H1 (cell line): ENCODE results near the gene ZNF382. TPM values are rescaled to one million over a fixed set of nuclear protein-coding genes. Genes with fewer than 3 reads are reported as not detected.

Experiments
- CTCF ChIA-PET: fragments of 300-600 bp; sonication (Branson Sonifier 250); formaldehyde crosslinking; loops from one replicate; lab custom pipeline; 2021; ENCODE audit not compliant: partially characterized antibody; lab: Charles Lee
- POLR2A ChIA-PET: fragments of 300-600 bp; sonication (Branson Sonifier 250); formaldehyde crosslinking; loops from one replicate; lab custom pipeline; 2021; ENCODE audit warnings: inconsistent platforms; ENCODE audit not compliant: partially characterized antibody; lab: Charles Lee
- DNase-seq, 2 experiments: peaks; one replicate each; pipeline versions ENCODE4 v3.0.0 to v3.0.0-alpha.2; 2010 to 2022; ENCODE audit warnings: low spot score in 2 of 2, low read depth in 1 of 2, mixed read lengths in 1 of 2
- FAIRE-seq: peaks from 2 replicates; lab custom pipeline; 2011; peaks lifted over from hg19 to GRCh38; lab: Jason Lieb, UNC
- H2AFZ ChIP-seq: 2 replicates; pipeline ENCODE4 v1.8.1; 2012; ENCODE audit warnings: low read length, inconsistent platforms
- H2AK5ac ChIP-seq: 2 replicates; pipeline ENCODE4 v1.6.1; 2013; ENCODE audit warnings: low read depth, low read length
- H2BK120ac ChIP-seq: replicated peaks from 2 replicates; pipeline ENCODE3; 2013; ENCODE audit warnings: low read depth, low read length, inconsistent platforms
- H2BK12ac ChIP-seq: 2 replicates; pipeline ENCODE4 v1.6.1; 2013; ENCODE audit warnings: low read depth, low read length
- H2BK15ac ChIP-seq: 2 replicates; pipeline ENCODE4 v1.6.1; 2013; ENCODE audit warnings: low read length
- H2BK20ac ChIP-seq: 2 replicates; pipeline ENCODE4 v1.6.1; 2013; ENCODE audit warnings: low read length
- H2BK5ac ChIP-seq: 2 replicates; pipeline ENCODE4 v1.6.1; 2013; ENCODE audit warnings: low read depth, low read length
- H3K14ac ChIP-seq: 2 replicates; pipeline ENCODE4 v1.6.1; 2013; ENCODE audit warnings: inconsistent platforms; ENCODE audit not compliant: insufficient read length
- H3K18ac ChIP-seq: 2 replicates; pipeline ENCODE4 v1.6.1; 2013; ENCODE audit warnings: low read length; ENCODE audit errors: extremely low read depth
- H3K23ac ChIP-seq: 2 replicates; pipeline ENCODE4 v1.6.1; 2013; ENCODE audit warnings: inconsistent platforms; ENCODE audit not compliant: insufficient read length
- H3K23me2 ChIP-seq: 2 replicates; pipeline ENCODE4 v1.6.1; 2013; ENCODE audit warnings: low read depth, low read length
- H3K27ac ChIP-seq: 2 replicates; pipeline ENCODE4 v1.6.1; 2011; ENCODE audit warnings: low read depth, low read length, inconsistent platforms
- H3K27me3 ChIP-seq, 4 experiments: replicated peaks in 1 of 4; 1 replicate in 1 of 4; 2 replicates in 3 of 4; pipeline versions ENCODE4 v1.6.1 to v1.8.1; 2011 to 2013; ENCODE audit warnings: low read length in 3 of 4, mild to moderate bottlenecking in 3 of 4, inconsistent platforms in 2 of 4, mixed read lengths in 2 of 4, moderate library complexity in 1 of 4; ENCODE audit not compliant: control insufficient read depth in 3 of 4, insufficient read depth in 3 of 4; ENCODE audit errors: extremely low read depth in 1 of 4
- H3K36me3 ChIP-seq, 4 experiments: 2 replicates each; pipeline versions ENCODE4 v1.6.1 to v1.8.1; 2011 to 2013; ENCODE audit warnings: mild to moderate bottlenecking in 4 of 4, low read length in 3 of 4, moderate library complexity in 2 of 4, control low read depth in 1 of 4, inconsistent platforms in 1 of 4; ENCODE audit not compliant: insufficient read depth in 4 of 4, control insufficient read depth in 2 of 4
- H3K4ac ChIP-seq: replicated peaks from 2 replicates; pipeline ENCODE3; 2013; ENCODE audit warnings: low read length, low read depth, mixed read lengths, inconsistent platforms; ENCODE audit not compliant: insufficient read length
- H3K4me1 ChIP-seq, 4 experiments: replicated peaks in 1 of 4; 1 replicate in 1 of 4; 2 replicates in 3 of 4; pipeline versions ENCODE4 v1.6.1 to v1.8.1; 2011 to 2013; ENCODE audit warnings: low read length in 3 of 4, inconsistent platforms in 2 of 4, mixed read lengths in 1 of 4; ENCODE audit not compliant: insufficient read depth in 4 of 4, control insufficient read depth in 3 of 4
- H3K4me2 ChIP-seq, 2 experiments: 2 replicates each; pipeline versions ENCODE4 v1.6.1 to v1.8.1; 2011 to 2013; ENCODE audit warnings: low read depth in 2 of 2, low read length in 2 of 2, control low read depth in 1 of 2, inconsistent platforms in 1 of 2, mild to moderate bottlenecking in 1 of 2; ENCODE audit not compliant: insufficient read depth in 1 of 2
- H3K4me3 ChIP-seq, 4 experiments: fragments of 200-600, 300-600 bp in 1 of 4; sonication (generic), shearing (Covaris generic), sonication (Bioruptor Twin) in 1 of 4; 2 replicates each; pipeline versions ENCODE4 v1.5.1 to v1.8.1; 2011 to 2016; ENCODE audit warnings: low read length in 4 of 4, low read depth in 3 of 4, control low read depth in 2 of 4, inconsistent platforms in 2 of 4, mild to moderate bottlenecking in 2 of 4, mixed read lengths in 1 of 4, moderate library complexity in 1 of 4; ENCODE audit not compliant: insufficient read depth in 2 of 4; ENCODE audit errors: extremely low read depth in 1 of 4
- H3K56ac ChIP-seq: replicated peaks from 2 replicates; pipeline ENCODE3; 2013; ENCODE audit warnings: low read depth, mild to moderate bottlenecking, mixed read lengths, low read length, inconsistent platforms; ENCODE audit not compliant: insufficient read length
- H3K79me1 ChIP-seq: 2 replicates; pipeline ENCODE4 v1.6.1; 2013; ENCODE audit warnings: low read depth, low read length, control low read depth
- H3K79me2 ChIP-seq, 2 experiments: 2 replicates each; pipeline versions ENCODE4 v1.6.1 to v1.8.1; 2012 to 2013; ENCODE audit warnings: low read length in 2 of 2, mild to moderate bottlenecking in 2 of 2, inconsistent platforms in 1 of 2; ENCODE audit not compliant: insufficient read depth in 2 of 2, control insufficient read depth in 1 of 2
- H3K9ac ChIP-seq, 4 experiments: replicated peaks in 1 of 4; 1 replicate in 1 of 4; 2 replicates in 3 of 4; pipeline versions ENCODE4 v1.6.1 to v1.8.1; 2011 to 2013; ENCODE audit warnings: low read depth in 3 of 4, low read length in 3 of 4, control low read depth in 2 of 4, mild to moderate bottlenecking in 2 of 4, moderate library complexity in 2 of 4, inconsistent platforms in 1 of 4; ENCODE audit errors: extremely low read depth in 1 of 4
- H3K9me3 ChIP-seq, 2 experiments: 2 replicates each; pipeline versions ENCODE4 v1.6.1 to v1.8.1; 2012 to 2013; ENCODE audit warnings: mild to moderate bottlenecking in 2 of 2, moderate library complexity in 2 of 2, control low read depth in 1 of 2, inconsistent platforms in 1 of 2, low read depth in 1 of 2, low read length in 1 of 2, mixed read lengths in 1 of 2; ENCODE audit not compliant: insufficient read depth in 2 of 2
- H4K20me1 ChIP-seq, 2 experiments: replicated peaks in 1 of 2; 2 replicates each; pipeline versions ENCODE3 to v1.8.1; 2011 to 2013; ENCODE audit warnings: inconsistent platforms in 2 of 2, low read length in 2 of 2, mild to moderate bottlenecking in 1 of 2; ENCODE audit not compliant: insufficient read depth in 2 of 2, control insufficient read depth in 1 of 2
- H4K5ac ChIP-seq: 2 replicates; pipeline ENCODE4 v1.6.1; 2013; ENCODE audit warnings: low read length, low read depth, mixed read lengths, inconsistent platforms; ENCODE audit not compliant: insufficient read length
- H4K8ac ChIP-seq: 2 replicates; pipeline ENCODE4 v1.8.0; 2013; ENCODE audit warnings: mild to moderate bottlenecking, moderate library complexity, low read length, inconsistent platforms; ENCODE audit not compliant: insufficient read depth; ENCODE audit errors: extremely low read depth
- H4K91ac ChIP-seq: replicated peaks from 2 replicates; pipeline ENCODE3; 2013; ENCODE audit warnings: low read length, mixed read lengths, inconsistent platforms; ENCODE audit not compliant: insufficient read length
- CTBP2 ChIP-seq: IDR thresholded peaks from 2 replicates; pipeline ENCODE4 v1.7.0; 2011; ENCODE audit warnings: borderline replicate concordance, mild to moderate bottlenecking, moderate library complexity, mixed read lengths, low read length; ENCODE audit not compliant: insufficient read depth, insufficient read length
- FOSL1 ChIP-seq: IDR thresholded peaks from 2 replicates; pipeline ENCODE4 v1.6.1; 2011; ENCODE audit warnings: mild to moderate bottlenecking, low read depth, low read length, moderate library complexity; ENCODE audit not compliant: insufficient read depth
- GABPA ChIP-seq: IDR thresholded peaks from 2 replicates; pipeline ENCODE4 v1.6.1; 2011; ENCODE audit warnings: mild to moderate bottlenecking, low read length, moderate library complexity, borderline replicate concordance; ENCODE audit not compliant: insufficient read depth
- MAFK ChIP-seq: IDR thresholded peaks from 2 replicates; pipeline ENCODE4 v1.6.1; 2012; ENCODE audit warnings: low read depth, mild to moderate bottlenecking, improper control_type of control experiment, low read length
- POLR2AphosphoS5 ChIP-seq: IDR thresholded peaks from 2 replicates; pipeline ENCODE4 v1.6.1; 2011; ENCODE audit warnings: low read depth, low read length
- RBBP5 ChIP-seq: IDR thresholded peaks from 2 replicates; pipeline ENCODE4 v1.7.1; 2012; ENCODE audit warnings: low read depth, mild to moderate bottlenecking, inconsistent platforms, low read length, moderate library complexity, borderline replicate concordance
- RNF2 ChIP-seq: fragments of 200-900, 300-1000 bp; sonication (generic); IDR thresholded peaks from 2 replicates; pipeline ENCODE4 v1.7.1; 2016; ENCODE audit warnings: borderline replicate concordance, low read depth, mild to moderate bottlenecking, antibody characterized with exemption, low read length; ENCODE audit not compliant: poor library complexity, severe bottlenecking; ENCODE audit errors: missing control alignments
- SIX5 ChIP-seq: IDR thresholded peaks from 2 replicates; pipeline ENCODE4 v1.6.1; 2011; ENCODE audit warnings: mild to moderate bottlenecking, low read depth, low read length
- TCF12 ChIP-seq: IDR thresholded peaks from 2 replicates; pipeline ENCODE4 v1.6.1; 2011; ENCODE audit warnings: low read depth, mild to moderate bottlenecking, low read length
- polyA plus RNA-seq, 7 experiments: library from polyadenylated mRNA; depleted of rRNA in 3 of 7; stranded (reverse) in 5 of 7; unstranded in 2 of 7; fragments of >200 nt in 5 of 7; fragments of 200-250 nt in 2 of 7; gene quantifications; 1 replicate in 5 of 7; 2 replicates in 1 of 7; 4 replicates in 1 of 7; pipeline versions ENCODE4 v1.2.1 to v1.2.3, GENCODE V29; 2011 to 2013; ENCODE audit warnings: missing spikeins in 2 of 7, mixed read lengths in 2 of 7
- total RNA-seq: library from RNA; stranded (reverse); fragmentation: NEBNext Ultra II Directional; extraction: Animal tissue kit (Norgen Biotek cat#: 25700); gene quantifications from 2 replicates; pipeline ENCODE4 v1.2.1, GENCODE V29; 2021

The ZNF382 gene
- total and polyA plus RNA-seq, 2 of the 8 experiments (the other 6 are each of a cell fraction or from before 2014, with no cell fraction given): 1.9 to 6.3 TPM

DNA sequence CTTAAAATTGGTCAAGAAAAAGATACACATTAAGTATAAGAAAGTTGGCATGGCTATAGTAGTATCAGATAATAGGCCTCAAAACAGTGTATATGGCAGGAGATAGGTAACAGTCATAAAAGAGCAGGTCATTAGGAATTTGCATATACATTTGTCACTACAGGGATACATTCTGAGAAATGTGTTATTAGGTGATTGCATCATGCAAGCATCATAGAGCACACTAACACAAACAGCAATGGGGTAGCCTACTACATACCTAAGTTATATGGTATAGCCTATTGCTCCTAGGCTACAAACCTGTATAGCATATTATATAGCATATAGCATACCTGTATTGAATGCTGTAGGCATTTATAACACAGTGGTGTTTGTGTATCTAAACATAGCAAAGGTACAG is 25.9 kb upstream of the ZNF382 start:
- Histone ChIP-seq H3K79me1 (peaks cover 3% of the 10 kb centered on the region), H2AFZ (no peak overlapping the region), H3K27me3 (no peaks in the 10 kb centered on the region), H3K18ac (no peak overlapping the region), H3K79me2 (peaks cover 0 to 15% of the 10 kb centered on the region in 2 experiments; a peak in 2 of 4 replicates), H2BK20ac (no peak overlapping the region), H3K36me3 (peaks cover 2 to 36% (median 11%) of the 10 kb centered on the region in 4 experiments; a peak in 6 of 8 replicates), H2AK5ac (no peak overlapping the region), H2BK120ac (no peak overlapping the region), H2BK12ac (no peak overlapping the region), H3K14ac (no peak overlapping the region), H3K9me3 (no peaks in the 10 kb centered on the region), H3K4me2 (no peak overlapping the region), H2BK15ac (no peak overlapping the region), H4K5ac (no peak overlapping the region), H3K4me1 (no peaks in the 10 kb centered on the region; a peak in 1 of 7 replicates), H3K9ac (no peak overlapping the region), H3K23me2 (peaks cover 5% of the 10 kb centered on the region), H3K56ac (no peak overlapping the region), H4K20me1 (no peaks in the 10 kb centered on the region), H4K91ac (no peak overlapping the region), H3K23ac (no peak overlapping the region), H3K27ac (no peak overlapping the region), H4K8ac (no peak overlapping the region), H2BK5ac (no peak overlapping the region), H3K4me3 (no peak overlapping the region), H3K4ac (no peak overlapping the region)
- POLR2A ChIA-PET: no interaction called here
- no peak for TF ChIP-seq GABPA
- TF ChIP-seq SIX5: no peak
- no peak for TF ChIP-seq MAFK
- no peak for TF ChIP-seq FOSL1
- no peak for TF ChIP-seq RBBP5
- no peak for TF ChIP-seq CTBP2
- no peak for TF ChIP-seq POLR2AphosphoS5
- no peak for TF ChIP-seq TCF12
- no peak for TF ChIP-seq RNF2
- no peak for DNase-seq
- CTCF ChIA-PET: interaction anchor here (0.6 kb wide), 1 partner anchor 50 kb away, joined by 5 read pairs; no protein-coding TSS in a partner anchor
- FAIRE-seq: no peak
